ENCODE data around the gene IFITM5.

- TF ChIP-seq, protein P1, sequence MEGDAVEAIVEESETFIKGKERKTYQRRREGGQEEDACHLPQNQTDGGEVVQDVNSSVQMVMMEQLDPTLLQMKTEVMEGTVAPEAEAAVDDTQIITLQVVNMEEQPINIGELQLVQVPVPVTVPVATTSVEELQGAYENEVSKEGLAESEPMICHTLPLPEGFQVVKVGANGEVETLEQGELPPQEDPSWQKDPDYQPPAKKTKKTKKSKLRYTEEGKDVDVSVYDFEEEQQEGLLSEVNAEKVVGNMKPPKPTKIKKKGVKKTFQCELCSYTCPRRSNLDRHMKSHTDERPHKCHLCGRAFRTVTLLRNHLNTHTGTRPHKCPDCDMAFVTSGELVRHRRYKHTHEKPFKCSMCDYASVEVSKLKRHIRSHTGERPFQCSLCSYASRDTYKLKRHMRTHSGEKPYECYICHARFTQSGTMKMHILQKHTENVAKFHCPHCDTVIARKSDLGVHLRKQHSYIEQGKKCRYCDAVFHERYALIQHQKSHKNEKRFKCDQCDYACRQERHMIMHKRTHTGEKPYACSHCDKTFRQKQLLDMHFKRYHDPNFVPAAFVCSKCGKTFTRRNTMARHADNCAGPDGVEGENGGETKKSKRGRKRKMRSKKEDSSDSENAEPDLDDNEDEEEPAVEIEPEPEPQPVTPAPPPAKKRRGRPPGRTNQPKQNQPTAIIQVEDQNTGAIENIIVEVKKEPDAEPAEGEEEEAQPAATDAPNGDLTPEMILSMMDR (IDR thresholded peaks at IDR 0.05; ENCODE audit: low read depth, low read length) = no peak
- no peak for TF ChIP-seq POLR2A (IDR thresholded peaks at IDR 0.05; ENCODE audit: extremely low read depth, insufficient read length)
These were observed 5.3 kb downstream of the IFITM5 start for GRCh38 chr11:293852-294661.
